DMS53 (cell line): ENCODE measurements around the gene CCR6.
"Not testable (repeated sequence)": the region's sequence is repeated elsewhere in the genome, so short reads cannot be mapped to it uniquely, and the experiment has no call there.

ENCODE experiments used
- DNase-seq: peaks from one replicate; lab custom pipeline; 2025; lab: John Stamatoyannopoulos, UW

CCR6 gene

GRCh38 chr6:167122827-167123657 is at the start of gene CCR6:
CCR6 (plus strand) TSS chr6:167123096; CDS start chr6:167136135, 13,039 bp downstream.
- DNase-seq = no peak

- DNase-seq = no peak
Observed at GRCh38 chr6:167073679-167074274, 49.1 kb upstream of the CCR6 start.

GRCh38 chr6:167077241-167077932 is 45.5 kb upstream of the CCR6 start:
- no peak for DNase-seq

DNA sequence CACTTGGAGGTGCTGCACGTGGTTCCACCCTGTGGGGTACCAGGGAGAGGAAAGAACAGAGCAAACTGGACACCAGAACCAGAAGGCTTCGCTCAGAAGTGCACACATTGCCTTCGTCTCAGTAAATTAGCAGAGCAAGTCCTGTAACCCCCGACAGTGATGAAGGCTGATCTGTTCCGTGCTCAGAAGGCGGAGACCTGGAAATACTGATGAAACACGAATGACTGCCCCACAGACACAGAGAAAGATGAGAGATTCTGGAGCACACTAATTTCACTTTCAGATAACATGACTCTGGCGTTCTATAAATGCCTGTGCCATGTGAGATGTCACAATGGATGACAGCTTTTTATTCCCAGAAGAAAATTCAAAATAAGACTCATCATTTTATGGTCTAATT is 44.2 kb upstream of the CCR6 start:
- no peak for DNase-seq

- DNase-seq = no peak
Observed at GRCh38 chr6:167079853-167080297, 43.0 kb upstream of the CCR6 start.

- no peak for DNase-seq
Observed at GRCh38 chr6:167087857-167088354, 35.0 kb upstream of the CCR6 start.

DNA sequence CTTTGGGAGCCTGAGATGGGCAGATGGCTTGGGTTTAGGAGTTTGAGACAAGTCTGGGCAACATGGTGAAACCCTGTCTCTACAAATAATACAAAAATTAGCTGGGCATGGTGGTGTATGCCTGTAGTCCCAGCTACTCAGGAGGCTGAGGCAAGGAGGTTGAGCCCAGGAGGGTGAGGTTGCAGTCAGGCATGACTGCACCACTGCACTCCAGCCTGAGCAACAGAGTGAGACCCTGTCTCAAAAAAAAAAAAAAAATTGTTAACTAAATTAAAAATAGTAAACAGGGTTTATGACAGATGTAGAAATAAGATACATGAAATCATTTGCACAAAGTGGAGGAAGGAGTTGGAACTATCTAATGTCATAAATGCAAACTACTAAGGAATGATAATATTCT is 34.2 kb upstream of the CCR6 start:
- DNase-seq = not testable (repeated sequence)

- DNase-seq = peak; percentile 13
Observed at GRCh38 chr6:167089243-167090142, 33.4 kb upstream of the CCR6 start.

DNA sequence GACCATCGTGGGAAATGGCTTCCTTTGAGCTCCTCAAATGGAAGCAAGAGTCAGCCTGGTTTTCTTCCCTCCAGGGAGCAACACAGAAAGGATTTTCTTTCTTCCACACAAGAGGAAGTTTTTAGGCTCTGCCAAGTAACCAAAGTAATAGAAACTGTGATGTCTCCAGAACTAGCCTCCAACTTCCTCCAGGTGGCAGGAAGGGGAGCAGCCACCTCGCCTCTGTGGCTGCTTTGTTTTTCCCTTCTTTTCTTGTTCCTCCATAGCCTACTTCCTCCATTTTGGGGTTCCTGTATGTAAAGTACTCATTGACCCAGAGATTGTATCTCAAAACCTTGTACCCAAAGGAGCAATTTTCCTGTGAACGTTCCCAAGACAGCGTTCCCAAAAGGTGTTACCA is 32.7 kb upstream of the CCR6 start:
- DNase-seq = no peak

DNA sequence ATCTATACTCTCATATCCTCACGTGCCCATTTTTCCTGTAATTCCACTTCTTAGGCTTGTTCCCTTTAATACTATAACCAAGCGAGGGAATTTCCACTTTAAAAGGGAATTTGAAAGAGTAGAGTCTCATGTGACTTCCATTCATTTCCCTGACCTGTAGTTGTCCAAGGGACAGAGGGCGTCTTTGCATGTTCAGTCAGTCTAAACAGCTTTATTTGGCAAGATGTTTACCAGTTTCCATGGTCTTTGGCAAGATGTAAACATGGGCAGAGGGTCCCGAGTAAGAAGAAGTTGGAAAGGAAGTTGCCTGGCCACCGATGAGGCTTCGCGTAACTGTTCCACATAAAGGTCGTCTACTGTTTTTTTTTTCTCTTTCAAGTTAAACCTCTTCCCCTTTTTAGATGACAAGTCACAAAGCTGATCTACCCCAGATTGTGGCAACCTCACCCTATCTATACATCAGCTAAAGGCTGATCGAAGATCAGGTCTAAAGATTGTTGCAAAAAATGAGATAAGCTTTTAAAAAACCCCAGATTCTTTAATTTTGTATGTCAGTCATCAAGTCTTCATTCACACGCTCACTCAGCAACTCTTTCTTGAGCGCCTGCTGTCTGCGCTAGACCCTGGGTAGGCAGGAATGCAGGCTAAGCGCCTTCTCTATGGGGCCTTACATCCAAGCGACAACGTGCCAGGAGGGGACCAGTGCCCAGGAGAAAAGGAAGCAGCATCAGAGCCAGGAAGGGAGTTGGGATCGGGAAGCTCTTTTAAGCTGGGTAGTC is 31.7 kb upstream of the CCR6 start:
- no peak for DNase-seq

- no peak for DNase-seq
Observed at GRCh38 chr6:167091805-167092107, 31.1 kb upstream of the CCR6 start.

DNA sequence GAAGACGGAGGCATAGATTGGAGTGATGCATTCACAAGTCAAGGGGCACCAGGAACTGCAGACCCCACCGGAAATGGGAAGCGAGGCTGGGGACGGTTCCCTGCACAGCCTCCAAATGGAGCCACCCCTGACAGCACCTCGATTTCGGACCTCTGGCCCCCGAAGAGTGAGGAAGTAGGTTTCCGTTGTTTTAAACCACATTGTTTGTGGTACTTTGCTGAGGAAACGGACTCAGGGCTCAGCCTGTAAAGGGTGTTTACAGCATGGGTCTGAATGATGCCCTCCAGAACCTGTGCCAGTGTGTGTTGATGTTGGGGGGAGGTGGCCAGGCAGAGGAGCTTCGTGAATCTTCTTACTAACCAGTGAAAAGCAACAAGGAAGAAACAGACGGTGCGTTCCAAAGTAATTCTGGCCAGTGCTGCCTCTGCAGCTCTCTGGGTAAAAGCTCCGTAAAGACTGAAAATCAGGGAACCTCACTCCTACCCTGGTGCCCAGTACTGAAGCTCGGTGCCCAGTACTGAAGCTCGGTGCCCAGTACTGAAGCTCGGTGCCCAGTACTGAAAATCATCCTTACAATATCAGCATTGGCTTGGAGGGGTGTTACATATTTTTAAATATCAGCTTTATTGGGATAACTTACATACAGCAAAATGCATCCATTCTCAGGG is 30.1 kb upstream of the CCR6 start:
- no peak for DNase-seq

DNA sequence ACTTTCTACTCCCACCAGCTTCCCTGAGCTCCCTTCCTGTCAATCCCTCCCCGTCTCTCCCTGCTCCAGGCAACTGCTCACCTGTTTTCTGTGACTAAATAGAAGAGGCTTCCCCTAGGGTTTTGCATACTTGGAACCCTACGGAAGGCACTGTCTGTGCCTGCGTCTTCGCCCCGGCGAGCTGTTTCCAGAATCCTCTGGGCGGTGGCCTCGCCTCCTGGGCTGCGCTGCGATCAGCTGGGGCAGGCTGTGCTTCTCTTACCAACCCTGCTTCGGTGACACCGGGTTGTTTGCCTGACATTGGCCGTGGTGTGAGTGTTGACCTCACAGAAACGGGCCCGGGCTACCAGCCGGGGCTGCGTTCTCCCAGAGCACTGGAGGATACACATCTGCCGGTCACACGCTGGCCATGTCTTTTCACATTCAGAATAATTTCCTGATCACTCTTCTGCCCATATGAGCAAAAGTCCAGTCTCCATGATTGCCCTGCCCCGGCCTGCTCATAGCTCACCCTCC is 29.4 kb upstream of the CCR6 start:
- no peak for DNase-seq

DNA sequence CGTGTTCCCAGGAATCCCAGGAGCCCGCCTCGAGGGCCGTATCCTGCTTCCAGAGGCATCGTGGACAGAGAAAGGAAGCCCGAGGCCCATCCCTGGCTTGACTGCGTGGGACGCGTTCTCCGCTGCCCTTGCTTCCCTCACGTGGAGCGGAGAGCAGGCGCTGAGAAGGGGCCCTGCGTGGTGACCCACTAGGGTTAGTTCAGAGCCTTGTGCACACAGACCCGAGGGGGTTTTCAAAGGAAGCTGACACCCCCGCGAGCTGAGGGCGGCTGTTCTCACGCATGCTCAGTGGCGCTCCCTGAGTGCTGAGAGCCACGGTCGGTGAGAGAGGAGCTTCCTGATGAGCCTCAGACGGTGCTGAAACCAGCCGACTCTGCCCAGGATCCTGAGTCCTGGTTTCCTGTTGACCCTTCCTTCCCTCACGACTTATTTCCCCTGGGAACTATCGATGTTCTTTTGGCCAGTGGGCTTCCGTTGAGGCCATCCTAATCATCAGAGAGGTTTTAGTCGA is 28.9 kb upstream of the CCR6 start:
- no peak for DNase-seq

DNA sequence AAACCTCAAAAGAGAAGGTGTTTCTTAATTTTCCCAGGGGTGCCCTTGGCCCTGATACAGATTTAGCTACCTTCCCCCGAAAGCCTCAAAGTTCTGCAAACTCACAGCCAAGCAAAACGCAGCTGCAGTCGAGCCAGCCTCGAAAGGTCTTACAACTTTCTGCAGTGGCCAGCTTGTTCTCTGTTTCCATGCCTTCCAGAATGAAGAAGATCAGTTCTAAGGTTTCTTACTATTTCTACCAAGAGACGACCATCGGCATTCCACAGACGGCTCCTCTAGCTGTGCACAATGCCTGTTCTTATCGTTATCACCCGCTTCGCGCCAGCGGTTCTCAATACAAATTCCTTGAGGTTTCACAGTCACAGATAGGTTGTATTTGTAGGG is 28.5 kb upstream of the CCR6 start:
- DNase-seq = peak; percentile 20

DNA sequence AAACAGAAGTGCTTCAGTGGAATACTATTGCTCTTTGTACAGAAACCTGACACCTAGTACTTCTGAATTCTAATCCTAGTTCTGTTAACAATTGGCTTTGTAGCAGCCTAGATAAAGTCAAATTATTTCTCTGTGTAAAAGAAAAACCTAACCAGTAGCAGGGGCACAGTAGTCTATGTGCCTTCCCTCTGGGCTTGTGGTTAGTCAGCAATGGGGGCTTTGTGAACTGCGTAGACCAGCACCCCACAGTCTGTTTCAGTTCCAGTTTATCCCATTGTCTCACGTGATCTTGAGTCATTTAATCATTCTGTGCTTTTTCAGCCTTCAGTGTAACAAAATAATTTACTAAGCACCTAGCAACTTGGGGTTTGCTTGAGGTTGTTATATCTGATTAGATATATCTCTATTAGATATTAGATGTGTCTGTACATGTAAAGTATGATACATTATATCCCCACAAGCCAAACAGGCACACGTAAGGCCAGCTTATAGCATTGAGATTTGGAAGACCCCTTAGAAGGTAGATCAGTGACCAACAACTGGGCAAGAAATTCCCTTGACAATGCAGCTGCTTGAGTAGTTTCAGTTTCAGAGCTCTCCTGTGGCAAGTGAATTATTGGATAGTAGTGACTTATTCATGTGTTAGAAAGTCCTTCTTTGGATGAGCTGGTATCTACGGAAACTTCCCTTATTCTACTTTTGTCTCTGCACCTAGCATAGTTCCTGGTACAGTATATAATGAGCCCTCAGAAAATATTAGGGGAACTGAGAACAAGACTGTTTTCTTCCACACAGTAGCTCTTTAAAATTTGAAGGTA is 27.9 kb upstream of the CCR6 start:
- no peak for DNase-seq

DNA sequence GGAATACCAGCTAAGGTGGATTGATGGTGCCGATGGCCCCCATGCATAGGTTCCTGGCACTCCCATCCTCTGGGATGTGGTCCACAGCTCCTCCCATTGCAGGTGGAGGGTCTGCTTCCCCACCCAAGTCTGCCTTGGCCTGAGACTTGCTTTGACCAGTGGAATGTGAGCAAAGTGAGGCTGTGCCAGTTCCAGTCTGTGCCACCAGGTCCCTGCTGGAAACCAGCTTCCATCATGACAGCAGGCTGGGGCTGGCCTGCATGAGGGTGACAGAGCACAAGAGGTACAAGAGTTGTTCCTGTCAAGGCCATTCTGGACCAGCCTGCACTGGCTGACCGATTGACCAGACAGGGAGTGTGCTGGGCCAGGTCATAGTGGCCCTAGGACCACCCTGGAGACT is 27.0 kb upstream of the CCR6 start:
- no peak for DNase-seq

GRCh38 chr6:167096991-167097390 is 25.9 kb upstream of the CCR6 start:
- DNase-seq = no peak

- no peak for DNase-seq
Observed at GRCh38 chr6:167097770-167098169, 25.1 kb upstream of the CCR6 start.
